Ovary (tissue), 9 donors: ENCODE data around the gene CA10. TPM values are rescaled to one million over a fixed set of nuclear protein-coding genes. Genes with fewer than 3 reads are reported as not detected.

ENCODE experiments used
- DNase-seq, 5 donors: peaks; one replicate each; pipeline ENCODE4 v3.0.0-alpha.2; 2019 to 2020
- H3K27ac ChIP-seq, 2 donors: fragments of 200-600 bp; one replicate each; pipeline versions ENCODE4 v1.5.1 to v1.8.0; 2019 to 2022
- H3K27me3 ChIP-seq: fragments of 200-600 bp; one replicate; pipeline ENCODE4 v1.8.0; 2022
- H3K36me3 ChIP-seq: fragments of 200-600 bp; sonication (generic); one replicate; pipeline ENCODE4 v1.5.1; 2019
- H3K4me1 ChIP-seq: one replicate; pipeline ENCODE4 v1.8.1; 2013; ENCODE audit warnings: mild to moderate bottlenecking, moderate library complexity; ENCODE audit not compliant: insufficient read depth
- H3K4me3 ChIP-seq: fragments of 200-600 bp; sonication (generic); one replicate; pipeline ENCODE4 v1.5.1; 2017
- H3K9me3 ChIP-seq, 2 donors: fragments of 200-600 bp in 1 of 2; sonication (generic) in 1 of 2; one replicate each; pipeline versions ENCODE4 v1.5.1 to v1.8.1; 2013 to 2019; ENCODE audit warnings: mild to moderate bottlenecking in 1 of 2, moderate library complexity in 1 of 2
- CTCF ChIP-seq, 3 donors: fragments of 450-650 bp in 2 of 3; fragments of 200-600 bp in 1 of 3; IDR thresholded peaks; one replicate each; pipeline versions ENCODE4 v1.5.1 to v1.8.0; 2016 to 2022; ENCODE audit warnings: antibody characterized with exemption in 3 of 3, mild to moderate bottlenecking in 1 of 3
- EP300 ChIP-seq: sonication (generic); formaldehyde crosslinking; IDR thresholded peaks from one replicate; pipeline ENCODE4 v1.6.1; 2017; ENCODE audit warnings: antibody characterized with exemption
- POLR2A ChIP-seq: fragments of 450-650 bp; IDR thresholded peaks from one replicate; pipeline ENCODE4 v1.6.1; 2017; ENCODE audit warnings: antibody characterized with exemption, mild to moderate bottlenecking, moderate library complexity
- WGBS, 3 donors: extraction: QIAGEN DNeasy Blood & Tissue Kit in 1 of 3; methylation state at CpG; one replicate each; pipeline versions ENCODE4 v1.1.5 to v1.1.7; 2013 to 2017; 5-methylcytosine and 5-hydroxymethylcytosine counted together
- intact Hi-C, 4 donors: fragments of 100-400 bp; cut with DNase I; formaldehyde crosslinking; loops; one replicate each; pipeline versions ENCODE4 v1.11.0 to v1.15.1; 2022 to 2023
- polyA plus RNA-seq, 2 donors: library from polyadenylated mRNA; stranded (reverse); fragments of 200-250 nt in 1 of 2; fragments of 350-450 nt in 1 of 2; fragmentation: Illumina TruSeq in 1 of 2; extraction: RNeasy Lipid Tissue Mini Kit (QIAGEN cat#74804) in 1 of 2; gene quantifications; one replicate each; pipeline ENCODE4 v1.2.3, GENCODE V29; 2013 to 2014
- total RNA-seq, 7 donors: library from RNA; depleted of rRNA in 2 of 7; stranded (reverse); fragments of >200 nt in 2 of 7; fragmentation: NEBNext Ultra II Directional in 3 of 7; extraction: Animal tissue kit (Norgen Biotek cat#: 25700) in 3 of 7; gene quantifications; one replicate each; pipeline versions ENCODE4 v1.1.0 to v1.2.4, GENCODE V29; 2016 to 2023
- donor health status: DM: no; HTN: no; CAD: no; lungs with moderate emphysema.
- donor health status: DM: no; HTN: no; CAD: no.
- donor health status: Bipolar disorder and iron deficiency.
- donor health status: DM: yes; HTN: yes; CAD: no.
- donor health status: DM: no; HTN: no; CAD: no.
- donor health status: DM: yes; HTN: yes; CAD: no.

Gene CA10
- total and polyA plus RNA-seq, 9 donors = 0.34 to 4.3 (median 1.2) TPM; not detected in 2

DNA sequence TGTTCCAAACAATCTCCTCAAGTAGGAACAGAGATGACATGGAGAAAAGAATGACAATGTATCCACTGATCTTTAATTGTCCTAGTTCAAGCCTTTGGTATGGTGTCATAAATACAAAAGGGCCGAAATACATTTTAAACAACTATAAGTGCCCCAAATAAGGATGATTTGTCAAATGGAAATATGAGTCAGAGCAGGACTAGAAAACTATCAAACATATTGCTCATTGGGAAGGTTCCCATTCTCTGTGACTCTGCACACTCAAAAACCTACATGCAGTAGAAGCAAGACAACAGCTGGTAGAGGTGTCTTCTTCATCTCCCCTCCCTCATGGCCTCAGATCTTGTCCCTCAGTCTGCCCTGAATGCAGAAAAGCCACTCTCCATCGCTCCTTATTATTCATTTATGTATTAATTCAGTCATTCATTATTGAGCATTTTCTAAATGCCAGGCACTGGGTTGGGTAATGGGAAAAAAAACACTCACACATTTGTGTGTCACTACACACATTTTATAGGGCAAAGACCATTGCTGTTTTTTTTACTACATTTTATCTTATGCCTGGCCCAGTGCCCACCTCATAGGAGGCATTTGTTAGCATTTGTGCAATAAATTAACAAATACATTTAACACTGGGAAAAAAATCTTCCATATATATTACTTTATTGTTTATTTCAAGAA lies 10.1 kb downstream of the CA10 start:
- TF ChIP-seq POLR2A (no peak), EP300 (no peak), CTCF (IDR thresholded peaks at IDR 0.05) (no peak)
- H3K4me1 ChIP-seq = no peaks in the 10 kb centered on the region
- H3K27me3 ChIP-seq = no peaks in the 10 kb centered on the region
- H3K9me3 ChIP-seq = no peaks in the 10 kb centered on the region
- intact Hi-C loops = no loop called here
- DNase-seq = no peak
- no peaks in the 10 kb centered on the region for H3K36me3 ChIP-seq
- WGBS, 3 donors = 79 to 93% (median 88%) methylated on average over 2 of the region's 2 CpGs
- no peak overlapping the region for H3K4me3 ChIP-seq
- no peak overlapping the region for H3K27ac ChIP-seq

DNA sequence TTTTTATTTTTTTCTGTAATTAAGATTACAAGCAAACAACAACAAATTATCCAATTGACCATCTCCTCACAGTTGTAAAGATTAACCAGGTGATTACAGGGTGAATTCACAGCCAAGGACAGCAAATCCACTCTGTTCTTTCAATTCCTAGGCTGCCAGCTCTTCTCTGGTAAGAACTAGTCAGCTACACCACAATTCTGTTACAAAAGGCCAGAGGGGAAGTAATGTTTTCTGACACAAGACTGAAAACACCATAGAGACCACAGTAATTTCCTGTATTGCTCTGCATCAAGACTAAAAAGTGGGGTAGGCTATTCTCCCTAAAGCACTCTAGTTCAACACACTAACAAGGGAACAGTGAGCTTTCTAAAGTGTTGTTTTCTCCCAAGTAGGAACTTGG lies 10.6 kb downstream of the CA10 start:
- no peaks in the 10 kb centered on the region for H3K9me3 ChIP-seq
- no peaks in the 10 kb centered on the region for H3K27me3 ChIP-seq
- H3K27ac ChIP-seq = no peak overlapping the region
- no peak for TF ChIP-seq CTCF (IDR thresholded peaks at IDR 0.05)
- TF ChIP-seq EP300 = no peak
- TF ChIP-seq POLR2A = no peak
- no peaks in the 10 kb centered on the region for H3K36me3 ChIP-seq
- intact Hi-C loops = no loop called here
- no peak for DNase-seq
- no peak overlapping the region for H3K4me3 ChIP-seq
- H3K4me1 ChIP-seq = no peaks in the 10 kb centered on the region

- DNase-seq = no peak
- 86 to 95% (median 91%) methylated on average over 1 of the region's 1 CpG for WGBS, 3 donors
Measured at GRCh38 chr17:52147431-52147830, 11.1 kb downstream of the CA10 start.

DNA sequence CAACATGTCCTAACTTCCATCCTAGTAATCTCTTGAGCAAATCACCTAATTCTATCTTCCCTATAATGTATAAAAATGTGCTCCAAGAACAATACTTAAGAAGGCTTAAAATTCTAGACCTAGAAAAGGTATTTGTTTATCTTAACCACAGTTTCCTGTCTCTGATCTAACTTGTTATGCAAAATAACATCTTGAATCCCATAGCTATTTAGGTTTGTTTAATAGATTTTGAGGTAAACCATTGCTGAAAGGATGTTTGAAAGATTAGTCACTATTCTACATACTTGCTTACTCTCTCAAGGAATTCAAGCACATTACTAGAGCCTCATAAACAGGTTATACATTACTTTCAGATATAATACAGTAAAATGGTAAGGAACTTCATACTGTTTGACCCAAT lies 13.0 kb downstream of the CA10 start:
- no peak overlapping the region for H3K4me3 ChIP-seq
- no peak for DNase-seq
- no peaks in the 10 kb centered on the region for H3K36me3 ChIP-seq
- intact Hi-C loops = no loop called here
- no peaks in the 10 kb centered on the region for H3K9me3 ChIP-seq
- no peak overlapping the region for H3K27ac ChIP-seq
- no peaks in the 10 kb centered on the region for H3K27me3 ChIP-seq
- TF ChIP-seq POLR2A (no peak), CTCF (IDR thresholded peaks at IDR 0.05) (no peak)
- no peaks in the 10 kb centered on the region for H3K4me1 ChIP-seq

More at GRCh38 chr17:52147431-52147830, 11.1 kb downstream of the CA10 start:
- no peaks in the 10 kb centered on the region for H3K36me3 ChIP-seq
- H3K9me3 ChIP-seq = no peaks in the 10 kb centered on the region
- no peak overlapping the region for H3K27ac ChIP-seq
- H3K4me1 ChIP-seq = no peaks in the 10 kb centered on the region
- H3K4me3 ChIP-seq = no peak overlapping the region
- TF ChIP-seq EP300 = no peak
- no peak for TF ChIP-seq CTCF (IDR thresholded peaks at IDR 0.05)
- intact Hi-C loops = no loop called here
- no peaks in the 10 kb centered on the region for H3K27me3 ChIP-seq
